IPS-18c (cell line): ENCODE results near the gene SERPINA10.

Experiments used
- H3K4me3 ChIP-seq: 2 replicates; pipeline ENCODE4 v1.7.0; 2013; ENCODE audit warnings: low read depth, mild to moderate bottlenecking, low read length, moderate library complexity; ENCODE audit not compliant: insufficient read depth
- H3K9me3 ChIP-seq: one replicate; pipeline ENCODE4 v1.6.1; 2013; ENCODE audit warnings: mild to moderate bottlenecking, low read length, moderate library complexity; ENCODE audit not compliant: control insufficient read depth, insufficient read depth

Gene SERPINA10, protein sequence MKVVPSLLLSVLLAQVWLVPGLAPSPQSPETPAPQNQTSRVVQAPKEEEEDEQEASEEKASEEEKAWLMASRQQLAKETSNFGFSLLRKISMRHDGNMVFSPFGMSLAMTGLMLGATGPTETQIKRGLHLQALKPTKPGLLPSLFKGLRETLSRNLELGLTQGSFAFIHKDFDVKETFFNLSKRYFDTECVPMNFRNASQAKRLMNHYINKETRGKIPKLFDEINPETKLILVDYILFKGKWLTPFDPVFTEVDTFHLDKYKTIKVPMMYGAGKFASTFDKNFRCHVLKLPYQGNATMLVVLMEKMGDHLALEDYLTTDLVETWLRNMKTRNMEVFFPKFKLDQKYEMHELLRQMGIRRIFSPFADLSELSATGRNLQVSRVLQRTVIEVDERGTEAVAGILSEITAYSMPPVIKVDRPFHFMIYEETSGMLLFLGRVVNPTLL

DNA sequence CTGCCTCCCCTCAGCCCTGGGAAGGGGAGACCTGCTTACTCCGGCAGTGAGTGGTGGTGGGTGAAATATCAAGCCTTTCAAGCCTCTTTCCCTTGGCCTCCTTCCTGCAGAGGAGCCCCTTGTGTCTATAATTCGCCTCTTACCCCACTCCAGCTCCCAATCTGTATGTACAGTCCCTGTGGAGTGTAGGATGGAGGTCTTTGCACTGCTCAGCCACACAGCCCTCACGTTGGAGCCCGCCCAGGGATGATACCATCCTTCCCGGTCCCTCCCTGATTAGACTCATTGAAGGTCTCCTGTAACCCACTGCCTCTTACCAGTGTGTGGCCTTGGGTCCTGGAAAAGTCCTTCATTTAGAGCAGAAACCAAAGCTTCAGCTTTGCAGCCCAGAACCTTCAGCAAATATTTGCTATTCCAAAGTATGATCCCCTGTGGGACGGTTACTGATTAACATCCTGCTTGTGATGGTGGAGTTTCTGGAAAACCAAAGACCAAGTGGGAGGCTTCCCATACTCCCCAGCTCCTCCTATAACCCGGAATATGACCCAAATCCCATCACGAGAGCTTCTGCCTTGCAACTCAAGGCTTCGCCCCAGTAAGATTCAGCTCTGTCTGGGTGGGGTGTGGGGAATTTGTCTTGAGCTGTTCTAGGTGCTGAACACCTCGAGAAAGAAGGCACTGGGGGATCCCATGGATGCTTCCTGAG, at the start of gene SERPINA10:
SERPINA10 (minus strand) TSS at position 397 of the 706 bp plus-strand sequence. CDS start 2,675 bp downstream, outside the sequence.
- no peak within 1 kb of the TSS for H3K4me3 ChIP-seq
- peaks cover under 1% of the 10 kb centered on the region for H3K9me3 ChIP-seq

DNA sequence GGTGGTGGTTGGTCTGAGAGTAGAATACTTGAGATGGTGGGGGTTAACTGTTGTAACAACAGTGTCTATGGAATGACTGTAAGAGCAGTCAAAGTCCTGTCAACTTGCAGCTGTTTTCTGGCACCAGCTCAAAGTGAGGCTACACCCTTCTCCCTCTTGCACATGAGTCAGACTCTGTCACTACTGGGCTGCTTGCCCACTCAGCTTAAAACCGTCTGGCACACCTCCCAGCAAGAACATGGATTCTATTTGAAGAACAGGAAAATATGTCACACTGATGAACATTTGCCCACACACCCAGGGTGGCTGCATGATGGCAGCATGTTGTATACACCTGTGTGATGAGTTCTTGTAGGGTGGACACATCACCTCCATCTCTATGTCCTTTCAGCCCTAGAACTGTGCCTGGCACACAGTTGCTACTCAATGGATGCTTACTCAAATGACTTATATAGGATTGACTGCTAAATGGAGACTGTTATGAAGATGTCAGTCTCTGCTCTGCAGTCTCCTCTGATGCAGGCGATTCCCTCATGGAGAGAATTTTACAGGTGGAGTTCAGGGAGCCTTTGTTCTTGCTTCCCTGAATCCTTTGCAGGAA, 49.4 kb upstream of the SERPINA10 start:
- H3K9me3 ChIP-seq: no peaks in the 10 kb centered on the region
- no peak overlapping the region for H3K4me3 ChIP-seq

DNA sequence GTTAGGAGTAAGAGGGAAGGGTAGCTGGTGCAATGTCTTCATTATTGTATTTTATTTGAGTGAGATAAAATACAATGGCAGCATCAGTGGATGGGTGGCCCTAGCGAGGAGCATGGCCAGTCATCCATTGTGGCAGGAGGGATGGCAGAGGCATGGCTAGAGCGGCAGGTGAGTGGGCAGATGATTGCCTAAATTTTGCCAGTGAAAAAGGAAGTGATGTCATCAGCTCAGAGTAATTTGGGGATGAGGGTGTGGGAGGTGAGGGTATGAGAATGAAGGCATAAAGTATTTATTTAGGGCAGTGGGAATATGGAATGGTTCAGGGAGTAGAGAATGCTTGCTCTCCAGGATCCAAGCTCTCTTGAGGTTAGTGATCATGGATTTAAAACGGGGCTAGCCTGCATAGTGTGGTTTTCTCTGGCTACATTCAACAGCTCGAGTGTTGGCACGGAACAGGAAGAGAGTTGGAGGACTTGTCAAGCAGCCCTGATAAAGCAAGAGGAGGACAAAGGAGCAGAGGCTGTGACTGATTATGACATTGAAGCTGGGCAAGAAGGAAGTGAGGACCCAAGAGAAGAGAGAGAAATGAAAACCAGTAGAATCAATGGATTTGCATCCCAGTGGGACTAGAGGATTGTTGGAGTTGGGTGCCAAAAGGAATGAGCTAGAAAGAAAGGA, 48.7 kb upstream of the SERPINA10 start:
- H3K9me3 ChIP-seq: no peaks in the 10 kb centered on the region
- H3K4me3 ChIP-seq: no peak overlapping the region

DNA sequence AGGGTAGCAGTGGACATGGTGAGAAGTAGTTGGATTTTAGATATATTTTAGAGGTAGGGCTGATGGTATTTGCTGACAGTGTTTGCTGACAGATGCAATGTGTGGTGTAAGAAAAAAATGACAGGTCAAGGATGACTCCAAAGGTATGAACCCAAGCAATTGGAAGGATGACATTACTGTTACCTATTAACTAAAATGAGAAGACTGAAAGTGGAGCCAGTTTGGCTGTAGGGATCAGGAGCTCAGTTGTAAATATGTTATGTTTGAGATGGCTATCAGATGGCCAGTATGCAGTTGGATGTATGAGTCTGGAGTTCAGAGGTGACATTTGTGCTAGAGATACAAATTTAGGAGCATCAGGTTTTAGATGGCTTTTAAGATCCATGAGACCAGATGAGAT, 47.5 kb upstream of the SERPINA10 start:
- Histone ChIP-seq H3K9me3 (no peaks in the 10 kb centered on the region), H3K4me3 (no peak overlapping the region)

DNA sequence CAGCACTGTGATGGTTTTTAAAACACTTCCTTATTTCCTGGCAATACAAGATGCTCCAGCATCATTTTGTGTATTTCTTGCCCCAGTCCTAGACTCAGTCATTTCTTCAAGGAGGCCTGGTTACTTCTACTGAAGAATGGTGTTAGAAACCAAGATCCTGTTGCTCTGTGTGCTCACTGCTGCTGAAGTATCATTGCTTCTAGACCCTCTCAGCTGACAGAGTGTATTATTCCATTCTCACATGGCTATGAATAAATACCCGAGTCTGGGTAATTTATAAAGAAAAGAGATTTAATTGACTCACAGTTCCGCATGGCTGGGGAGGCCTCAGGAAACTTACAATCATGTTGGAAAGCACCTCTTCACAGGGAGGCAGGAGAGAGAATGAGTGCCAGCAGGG, 45.0 kb upstream of the SERPINA10 start:
- H3K4me3 ChIP-seq: no peak overlapping the region
- no peaks in the 10 kb centered on the region for H3K9me3 ChIP-seq

DNA sequence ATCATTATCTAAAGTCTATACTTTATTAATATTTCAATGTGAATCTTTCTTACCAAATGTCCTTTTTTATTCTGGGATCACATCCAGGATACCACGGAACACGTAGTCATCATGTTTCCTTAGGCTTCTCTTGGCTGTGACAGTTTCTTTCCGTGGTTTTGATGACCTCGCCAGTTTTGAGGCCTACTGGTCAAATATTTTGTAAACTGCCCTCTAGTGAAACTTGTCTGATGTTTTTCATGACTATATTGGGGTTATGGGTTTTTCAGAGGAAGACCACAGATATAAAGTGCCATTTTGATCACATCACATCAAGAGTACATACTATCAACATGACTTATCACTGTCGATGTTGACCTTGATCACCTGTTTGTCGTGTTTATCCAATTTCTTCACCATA, 44.2 kb upstream of the SERPINA10 start:
- Histone ChIP-seq H3K4me3 (no peak overlapping the region), H3K9me3 (no peaks in the 10 kb centered on the region)

DNA sequence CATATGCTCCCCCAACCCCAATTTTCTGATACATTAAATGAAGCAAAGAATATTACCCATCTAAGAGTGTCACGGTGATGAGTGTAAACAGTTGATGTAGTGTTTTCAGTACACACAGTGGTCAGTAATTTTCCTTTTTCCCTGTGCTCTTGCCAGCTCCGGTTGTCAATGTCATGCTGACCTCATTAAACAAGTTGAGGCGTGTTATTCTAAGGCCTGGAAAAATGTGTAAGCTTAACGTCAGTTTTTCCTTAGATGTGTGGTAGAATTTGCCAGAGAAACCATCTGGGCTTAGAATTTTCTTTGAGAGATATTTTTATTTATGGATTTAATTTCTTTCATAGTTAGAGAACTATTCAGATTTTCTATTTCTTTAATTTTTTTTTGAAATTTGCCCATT, 41.8 kb upstream of the SERPINA10 start:
- Histone ChIP-seq H3K9me3 (peaks cover 2% of the 10 kb centered on the region), H3K4me3 (no peak overlapping the region)

DNA sequence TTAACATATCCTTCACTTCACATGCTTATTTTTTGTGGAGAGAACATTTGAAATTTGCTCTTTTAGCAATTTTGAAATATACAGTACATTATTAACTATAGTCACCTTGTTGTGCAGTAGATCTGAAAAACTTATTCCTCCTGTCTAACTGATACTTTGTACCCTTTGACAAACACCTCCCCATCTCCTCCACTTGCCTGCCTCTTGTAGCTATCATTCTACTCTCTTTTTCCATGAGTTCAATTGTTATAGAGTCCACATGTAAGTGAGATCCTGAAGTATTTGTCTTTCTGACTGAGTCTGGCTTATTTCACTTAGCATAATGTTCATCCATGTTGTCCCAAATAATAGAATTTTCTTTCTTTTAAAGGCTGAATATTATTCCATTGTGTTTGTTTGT, 39.5 kb upstream of the SERPINA10 start:
- Histone ChIP-seq H3K4me3 (no peak overlapping the region), H3K9me3 (peaks cover 2% of the 10 kb centered on the region)

DNA sequence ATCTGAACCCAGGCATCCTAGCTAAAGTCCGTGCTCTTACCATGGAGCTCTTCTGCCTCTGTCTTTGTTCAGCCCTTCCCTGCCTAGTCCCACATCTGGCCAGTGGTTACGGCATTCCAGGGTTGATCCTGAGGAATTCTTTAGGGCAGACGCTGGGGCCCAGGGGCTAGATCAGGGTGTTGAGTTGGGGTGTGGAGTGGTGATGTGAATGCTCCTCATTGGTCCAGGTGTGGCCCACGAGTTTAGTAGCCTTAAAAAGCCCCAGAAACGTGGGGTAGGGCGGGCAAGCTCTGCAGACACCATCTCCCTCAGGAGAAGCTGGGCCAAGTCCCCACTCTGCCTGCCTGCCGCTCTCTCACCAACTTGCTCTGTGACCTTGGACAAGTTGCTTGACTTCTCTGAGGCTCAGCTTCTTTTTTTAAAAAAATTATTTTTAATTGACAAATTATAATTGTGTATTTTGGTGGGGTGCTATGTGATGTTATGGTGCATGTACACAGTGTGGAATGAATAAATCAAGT, 39.1 kb upstream of the SERPINA10 start:
- H3K9me3 ChIP-seq: peaks cover 2% of the 10 kb centered on the region
- no peak overlapping the region for H3K4me3 ChIP-seq

DNA sequence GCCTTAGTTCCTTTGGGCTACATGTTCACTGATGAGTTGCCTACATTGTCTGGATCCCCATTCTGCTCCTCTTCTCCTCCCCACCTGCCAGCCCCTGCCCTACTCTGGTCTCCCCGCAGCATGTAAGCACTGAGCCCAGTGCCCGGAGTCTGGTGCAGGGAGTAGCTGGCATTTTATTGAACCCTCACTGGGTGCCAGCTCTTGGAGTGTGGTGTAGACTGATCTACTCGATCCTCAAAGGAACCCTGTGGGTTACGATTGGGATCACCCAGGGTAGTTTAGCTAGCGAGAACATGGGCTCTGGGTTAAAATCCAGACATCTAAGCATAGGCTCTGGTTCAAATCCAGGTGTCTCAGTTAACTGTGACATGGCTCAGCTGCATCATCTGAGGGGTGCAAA, 38.4 kb upstream of the SERPINA10 start:
- Histone ChIP-seq H3K4me3 (no peak overlapping the region), H3K9me3 (peaks cover 2% of the 10 kb centered on the region)

DNA sequence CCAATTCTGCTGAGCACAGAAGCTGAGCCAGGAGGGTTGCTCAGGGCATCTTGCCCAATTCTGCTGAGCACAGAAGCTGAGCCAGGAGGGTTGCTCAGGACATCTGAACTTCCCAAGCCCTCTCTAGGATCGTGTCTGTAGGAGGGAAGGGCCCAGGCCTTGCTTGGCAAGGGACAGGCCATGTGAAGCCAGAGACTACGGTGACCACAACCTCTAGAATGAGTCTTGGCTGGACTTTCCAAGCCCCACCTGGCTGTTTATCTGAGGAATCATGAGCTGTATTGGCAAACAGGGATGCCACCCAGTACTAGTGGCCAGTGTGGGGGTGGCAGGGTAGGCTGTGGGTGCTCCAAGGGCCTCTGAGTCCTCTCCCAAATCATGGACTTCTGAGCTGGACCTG, 37.8 kb upstream of the SERPINA10 start:
- Histone ChIP-seq H3K9me3 (peaks cover 2% of the 10 kb centered on the region), H3K4me3 (no peak overlapping the region)

DNA sequence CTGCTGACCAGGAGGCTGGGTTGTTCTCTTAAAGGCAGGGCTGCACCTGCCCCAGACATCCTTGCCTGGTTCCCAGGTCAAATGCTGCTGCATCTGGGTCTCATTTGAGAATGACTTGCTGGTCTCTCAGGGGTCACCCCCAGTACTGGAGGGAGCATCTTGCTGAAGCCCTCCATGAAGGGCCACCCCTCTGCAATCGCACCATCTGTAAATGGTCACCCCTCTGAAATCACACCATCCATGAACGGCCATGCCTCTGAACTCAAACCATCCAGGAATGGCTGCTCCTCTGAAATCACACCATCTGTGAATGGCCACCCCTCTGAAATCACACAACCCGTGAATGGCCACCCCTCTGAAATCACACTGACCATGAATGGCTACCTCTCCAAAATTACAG, 37.4 kb upstream of the SERPINA10 start:
- Histone ChIP-seq H3K4me3 (no peak overlapping the region), H3K9me3 (peaks cover 2% of the 10 kb centered on the region)

DNA sequence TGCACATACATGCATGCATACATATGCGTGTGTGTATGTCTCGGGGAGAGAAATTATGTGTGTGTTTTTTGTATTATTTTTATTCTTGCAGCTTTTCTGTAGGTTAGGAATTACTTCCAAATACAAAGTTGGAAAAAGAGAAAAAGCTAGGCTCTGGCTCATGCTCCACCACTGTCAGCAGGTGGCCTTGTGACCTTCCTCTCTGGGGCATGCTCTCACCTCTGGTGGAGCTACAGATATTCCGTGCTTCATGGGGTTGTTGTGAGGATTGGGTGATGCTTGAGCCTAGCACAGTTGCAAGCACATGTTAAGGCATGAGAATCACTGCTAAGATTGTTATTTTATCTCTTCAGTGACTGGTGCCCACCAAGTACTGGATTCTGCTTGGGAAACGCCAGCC, 36.8 kb upstream of the SERPINA10 start:
- peaks cover 2% of the 10 kb centered on the region for H3K9me3 ChIP-seq
- H3K4me3 ChIP-seq: no peak overlapping the region

DNA sequence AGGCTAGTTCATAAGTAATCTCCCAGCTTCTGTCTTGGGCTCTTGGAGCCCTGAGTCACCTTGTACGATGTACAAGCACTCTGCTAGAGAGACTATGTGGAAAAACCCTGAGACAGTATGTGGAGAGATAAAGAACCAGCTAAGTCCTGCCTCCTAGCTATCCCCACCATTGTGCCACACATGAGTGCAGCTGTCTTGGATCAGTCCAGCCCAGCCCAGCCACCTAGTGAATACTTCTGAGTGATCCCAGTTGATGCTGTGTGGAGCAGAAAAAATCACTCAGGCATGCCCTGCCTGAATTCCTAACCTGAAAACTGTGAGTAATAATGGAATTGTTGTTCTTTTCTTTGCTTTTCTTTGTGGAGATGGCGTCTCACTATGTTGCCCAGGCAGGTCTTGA, 35.1 kb upstream of the SERPINA10 start:
- no peak overlapping the region for H3K4me3 ChIP-seq
- H3K9me3 ChIP-seq: peaks cover 2% of the 10 kb centered on the region

DNA sequence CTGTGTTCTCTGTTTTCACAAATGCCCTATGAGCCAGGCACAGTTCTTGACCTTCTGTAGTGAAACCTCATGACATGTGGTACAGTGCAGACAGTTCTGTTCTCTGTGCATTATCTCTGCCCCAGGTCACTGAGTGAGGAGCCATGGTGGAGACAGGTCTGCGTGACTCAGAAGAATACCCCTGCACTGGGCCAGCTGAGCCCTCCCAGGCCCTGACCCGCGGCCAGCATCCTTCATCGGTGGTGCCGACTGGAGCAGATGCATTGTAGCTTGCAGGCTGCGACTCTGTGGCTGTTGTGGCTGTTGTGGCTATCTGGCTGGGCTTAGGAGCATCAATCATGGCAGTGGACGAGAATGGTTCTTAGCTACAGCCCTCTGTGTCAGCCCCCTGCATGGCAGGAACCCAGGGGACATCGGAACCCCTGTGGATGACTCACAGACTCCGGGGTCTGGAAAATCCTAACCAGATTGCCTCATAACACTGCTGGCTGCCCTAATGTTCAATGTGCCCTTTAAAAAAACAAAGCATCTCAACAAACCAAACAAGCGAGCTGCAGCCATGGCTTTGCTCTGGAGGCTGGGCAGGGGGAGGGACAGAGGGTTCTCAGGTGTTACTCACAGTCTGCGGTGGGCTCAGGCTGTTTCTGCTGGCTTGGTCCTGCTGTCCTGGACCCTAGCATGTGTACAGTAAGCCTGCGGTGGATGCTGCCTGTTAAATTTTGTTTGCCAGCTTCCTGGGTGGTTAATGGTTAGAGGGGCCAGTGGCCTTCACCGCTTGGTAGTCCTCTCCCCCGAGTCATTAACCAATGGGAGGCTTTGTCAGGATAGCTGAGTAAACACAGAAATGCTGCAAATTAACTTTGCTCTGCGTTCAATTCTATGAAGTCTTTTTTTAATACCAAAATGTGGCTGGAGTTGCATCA, 29.8 kb upstream of the SERPINA10 start, which contains the start of gene SERPINA6:
SERPINA6 (minus strand) TSS at position 689 of the 923 bp plus-strand sequence. CDS start 8,688 bp downstream, outside the sequence.
- no peak within 1 kb of the TSS for H3K4me3 ChIP-seq
- no peaks in the 10 kb centered on the region for H3K9me3 ChIP-seq
